ENCODE measurements around the gene COL4A2. TPM values are rescaled to one million over a fixed set of nuclear protein-coding genes. Genes with fewer than 3 reads are reported as not detected.

Gene COL4A2
- total and polyA plus RNA-seq, 4 donors, result 8.0 to 45.2 (median 40.3) TPM

GRCh38 chr13:110419381-110419791, 112.3 kb downstream of the COL4A2 start:
- TF ChIP-seq FOXA2 (IDR thresholded peaks at IDR 0.05) (no peak), MAX (IDR thresholded peaks at IDR 0.05) (no peak)
- Histone ChIP-seq H3K4me3 (ENCODE audit: low read depth in 1 of 3, low read length in 3 of 3) (no peak overlapping the region), H3K27me3 (ENCODE audit: control insufficient read depth in 4 of 4, insufficient read depth in 4 of 4, low read length in 3 of 4) (no peaks in the 10 kb centered on the region), H3K27ac (ENCODE audit: low read depth in 1 of 2, low read length in 2 of 2) (no peak overlapping the region), H3K9me3 (ENCODE audit: control insufficient read depth in 4 of 4, low read length in 3 of 4) (no peaks in the 10 kb centered on the region), H3K4me1 (ENCODE audit: control insufficient read depth in 4 of 4, insufficient read depth in 4 of 4, low read length in 3 of 4) (no peaks in the 10 kb centered on the region), H3K36me3 (ENCODE audit: control insufficient read depth in 4 of 4, insufficient read depth in 3 of 4, low read depth in 1 of 4, low read length in 3 of 4) (no peaks in the 10 kb centered on the region), H3K9ac (ENCODE audit: low read depth in 1 of 2, low read length in 2 of 2) (no peak overlapping the region)
- no peak for DNase-seq (ENCODE audit: low spot score)
- WGBS, result 94% methylated on average over 14 of the region's 14 CpGs

GRCh38 chr13:110419946-110420345, 112.9 kb downstream of the COL4A2 start:
- Histone ChIP-seq H3K4me3 (ENCODE audit: low read depth in 1 of 3, low read length in 3 of 3) (no peak overlapping the region), H3K36me3 (ENCODE audit: control insufficient read depth in 4 of 4, insufficient read depth in 3 of 4, low read depth in 1 of 4, low read length in 3 of 4) (no peaks in the 10 kb centered on the region), H3K9ac (ENCODE audit: low read depth in 1 of 2, low read length in 2 of 2) (no peak overlapping the region), H3K27me3 (ENCODE audit: control insufficient read depth in 4 of 4, insufficient read depth in 4 of 4, low read length in 3 of 4) (no peaks in the 10 kb centered on the region), H3K4me1 (ENCODE audit: control insufficient read depth in 4 of 4, insufficient read depth in 4 of 4, low read length in 3 of 4) (no peaks in the 10 kb centered on the region), H3K27ac (ENCODE audit: low read depth in 1 of 2, low read length in 2 of 2) (no peak overlapping the region), H3K9me3 (ENCODE audit: control insufficient read depth in 4 of 4, low read length in 3 of 4) (no peaks in the 10 kb centered on the region)
- no peak for TF ChIP-seq TAF1 (conservative IDR thresholded peaks at IDR 0.05)
- TF ChIP-seq MAX (IDR thresholded peaks at IDR 0.05), result no peak
- TF ChIP-seq EGR1 (IDR thresholded peaks at IDR 0.05; ENCODE audit: low read depth in 2 of 2), result no peak
- no peak for TF ChIP-seq HNF4A (conservative IDR thresholded peaks at IDR 0.05)
- no peak for TF ChIP-seq GABPA (IDR thresholded peaks at IDR 0.05 in 1 of 2, conservative IDR thresholded peaks at IDR 0.05 in 1 of 2)
- no peak for TF ChIP-seq HNF4G (IDR thresholded peaks at IDR 0.05)
- no peak for TF ChIP-seq RXRA (IDR thresholded peaks at IDR 0.05)
- no peak for TF ChIP-seq FOXA1 (IDR thresholded peaks at IDR 0.05)
- no peak for TF ChIP-seq FOXA2 (IDR thresholded peaks at IDR 0.05)
- TF ChIP-seq SP1 (IDR thresholded peaks at IDR 0.05), result no peak
- TF ChIP-seq REST (IDR thresholded peaks at IDR 0.05), result no peak
- no peak for TF ChIP-seq ZBTB33 (IDR thresholded peaks at IDR 0.05)
- no peak for TF ChIP-seq RAD21 (IDR thresholded peaks at IDR 0.05)
- no peak for TF ChIP-seq NR2F2 (IDR thresholded peaks at IDR 0.05)
- no peak for TF ChIP-seq CTCF (IDR thresholded peaks at IDR 0.05; ENCODE audit: low read depth, low read length, missing input control)
- TF ChIP-seq ATF3 (IDR thresholded peaks at IDR 0.05), result no peak
- no peak for TF ChIP-seq JUND (IDR thresholded peaks at IDR 0.05)
- no peak for TF ChIP-seq YY1 (IDR thresholded peaks at IDR 0.05)
- WGBS, result 89% methylated on average over 7 of the region's 7 CpGs
- DNase-seq (ENCODE audit: low spot score), result no peak

Data from liver (tissue), 9 donors.